HG03060 (cell line): ENCODE measurements around the gene SLC38A1.
"Not testable (repeated sequence)": the region's sequence is repeated elsewhere in the genome, so short reads cannot be mapped to it uniquely, and the experiment has no call there.

Experiments
- ATAC-seq: cut with Tn5 transposase; IDR thresholded peaks from one replicate; pipeline ENCODE4 v1.9.1; 2021; ENCODE audit warnings: low read depth, moderate number of reproducible peaks; ENCODE audit not compliant: unreplicated experiment

The SLC38A1 gene

DNA sequence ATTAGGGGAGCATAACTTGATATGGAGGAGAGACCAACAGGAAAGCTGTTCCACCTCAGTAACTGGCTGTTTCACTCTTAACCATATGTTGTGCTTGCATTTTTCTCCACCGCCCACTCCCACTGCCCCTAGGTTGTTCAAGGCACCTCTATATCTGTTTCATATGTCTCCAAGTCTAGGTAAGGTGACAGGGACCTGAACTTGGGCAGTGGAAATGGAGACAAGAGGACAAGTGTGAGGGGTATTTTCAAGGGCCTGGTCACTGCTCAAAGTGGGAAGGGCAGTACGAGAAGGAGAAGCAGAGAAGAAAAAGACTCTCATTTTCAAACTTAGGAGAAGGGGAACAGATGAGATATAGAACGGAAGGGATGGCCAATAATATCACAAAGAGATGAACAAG is 3.1 kb downstream of the SLC38A1 start:
- no peak for ATAC-seq

DNA sequence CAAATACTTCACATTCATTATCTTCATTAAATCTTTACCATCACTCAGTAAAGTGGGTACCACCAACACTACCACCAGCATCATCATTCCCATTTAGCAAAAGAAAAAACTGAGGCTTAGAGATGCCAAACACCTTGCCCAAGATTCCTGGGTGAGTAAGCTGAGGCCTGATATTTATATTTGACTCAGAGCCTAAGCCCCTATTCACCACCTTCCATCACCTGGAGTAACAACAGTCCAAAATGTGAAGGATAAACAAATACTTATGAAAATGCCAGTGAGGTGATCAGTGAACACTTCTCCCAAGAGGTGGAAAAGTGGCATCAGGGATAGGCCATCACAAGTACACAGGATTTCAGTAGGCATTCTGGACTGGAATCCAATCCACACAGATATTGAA is 3.7 kb downstream of the SLC38A1 start:
- no peak for ATAC-seq

DNA sequence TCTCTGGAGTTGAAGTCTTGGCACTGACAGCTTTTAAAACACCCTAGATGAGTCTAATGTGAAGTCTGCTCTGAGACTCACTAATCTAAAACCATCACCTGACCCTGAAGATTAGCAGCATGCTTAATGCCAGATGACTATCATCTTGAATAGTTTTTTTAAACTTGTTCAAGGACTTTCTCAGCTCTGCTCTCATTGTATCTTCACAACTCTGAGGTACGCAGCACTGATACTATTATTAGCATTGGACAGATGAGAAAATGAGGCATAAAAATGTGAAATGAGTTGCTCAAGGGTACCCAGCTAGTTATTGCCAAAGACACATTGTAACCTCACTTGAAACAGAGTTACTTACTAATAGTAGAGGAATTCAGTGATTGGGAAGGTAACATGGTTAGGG is 4.8 kb downstream of the SLC38A1 start:
- ATAC-seq: no peak

DNA sequence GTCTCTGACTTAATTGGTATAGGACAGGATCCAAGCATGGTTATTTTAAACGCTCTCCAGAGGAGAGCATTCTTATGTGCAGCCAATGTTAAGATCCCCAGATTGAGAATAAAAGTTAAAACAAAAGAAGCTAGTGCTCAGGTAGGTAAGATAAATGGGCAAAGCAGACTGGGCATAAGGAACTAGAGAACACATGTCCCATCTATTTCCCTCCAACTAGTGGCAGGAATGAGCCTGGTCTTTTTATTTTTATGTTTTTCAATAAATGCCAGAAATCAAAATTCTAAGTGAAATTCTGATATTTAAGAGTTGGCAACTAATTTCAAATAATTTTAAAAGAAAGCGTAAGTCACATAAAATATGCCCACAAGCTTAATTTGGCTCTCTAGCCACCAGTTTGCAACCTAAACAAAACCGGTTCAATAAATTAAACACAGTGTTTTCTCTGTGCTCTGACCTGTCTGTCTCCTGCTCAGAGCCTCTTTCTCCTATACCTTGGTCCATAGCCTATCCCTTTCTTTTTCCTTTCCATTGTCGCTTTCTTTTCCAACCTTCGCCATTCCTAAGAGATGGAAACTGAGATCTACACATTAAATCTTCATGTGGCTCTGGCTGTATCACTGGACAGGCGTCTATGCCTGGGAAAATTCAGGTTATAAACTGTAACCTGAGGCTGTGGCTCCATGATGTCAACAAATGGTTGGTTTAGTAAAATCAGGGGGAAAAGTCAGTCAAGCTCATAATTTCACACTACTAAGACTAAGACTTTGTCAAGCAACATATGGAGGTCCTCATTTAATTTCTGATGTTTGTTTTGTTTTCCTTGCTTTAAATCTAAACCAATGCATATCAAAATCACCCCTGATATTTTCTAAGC is 5.5 kb downstream of the SLC38A1 start:
- no peak for ATAC-seq

DNA sequence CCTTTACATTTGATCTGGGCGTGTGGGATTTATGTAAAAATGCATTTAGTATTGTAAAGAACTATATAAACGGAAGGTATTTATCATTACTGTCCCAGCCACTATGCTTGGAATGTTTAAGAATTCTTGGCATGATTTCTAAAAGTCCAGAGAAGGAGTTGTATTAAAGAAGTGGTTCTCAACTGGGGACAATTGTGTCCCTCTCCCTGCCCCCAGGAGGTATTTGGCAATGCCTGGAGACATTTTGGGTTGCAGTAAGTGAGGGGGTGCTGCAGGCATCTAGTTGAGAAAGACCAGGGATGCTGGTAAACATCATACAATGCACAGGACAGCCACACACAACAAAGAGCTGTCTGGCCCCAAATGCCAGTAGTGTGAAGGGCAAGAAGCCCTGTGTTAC is 7.2 kb downstream of the SLC38A1 start:
- no peak for ATAC-seq

DNA sequence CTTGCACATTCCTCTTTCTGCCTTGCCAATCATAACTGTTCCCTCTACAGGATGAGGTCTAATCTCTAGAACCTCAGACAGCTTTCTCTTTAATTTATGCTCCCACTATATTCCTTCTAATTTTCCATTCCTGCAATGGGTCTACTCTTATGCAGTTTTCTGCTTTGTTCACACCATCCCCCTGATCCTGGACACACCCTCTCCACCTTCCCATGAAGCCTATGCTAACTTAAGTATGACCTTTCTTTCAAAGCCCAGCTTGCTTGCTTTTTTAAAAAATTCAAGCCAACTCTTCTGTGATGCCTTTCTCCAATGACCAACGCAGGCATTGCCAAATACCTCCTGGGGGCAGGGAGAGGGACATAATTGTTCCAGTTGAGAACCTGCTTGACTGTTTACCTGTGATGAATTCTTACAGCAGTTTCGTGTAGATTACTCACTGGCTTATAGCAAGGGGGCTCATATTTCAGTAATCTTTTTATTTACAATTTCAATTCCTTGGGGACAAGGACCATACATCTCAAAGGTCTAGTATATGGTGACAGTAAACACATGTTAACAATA is 7.8 kb downstream of the SLC38A1 start:
- ATAC-seq: no peak

DNA sequence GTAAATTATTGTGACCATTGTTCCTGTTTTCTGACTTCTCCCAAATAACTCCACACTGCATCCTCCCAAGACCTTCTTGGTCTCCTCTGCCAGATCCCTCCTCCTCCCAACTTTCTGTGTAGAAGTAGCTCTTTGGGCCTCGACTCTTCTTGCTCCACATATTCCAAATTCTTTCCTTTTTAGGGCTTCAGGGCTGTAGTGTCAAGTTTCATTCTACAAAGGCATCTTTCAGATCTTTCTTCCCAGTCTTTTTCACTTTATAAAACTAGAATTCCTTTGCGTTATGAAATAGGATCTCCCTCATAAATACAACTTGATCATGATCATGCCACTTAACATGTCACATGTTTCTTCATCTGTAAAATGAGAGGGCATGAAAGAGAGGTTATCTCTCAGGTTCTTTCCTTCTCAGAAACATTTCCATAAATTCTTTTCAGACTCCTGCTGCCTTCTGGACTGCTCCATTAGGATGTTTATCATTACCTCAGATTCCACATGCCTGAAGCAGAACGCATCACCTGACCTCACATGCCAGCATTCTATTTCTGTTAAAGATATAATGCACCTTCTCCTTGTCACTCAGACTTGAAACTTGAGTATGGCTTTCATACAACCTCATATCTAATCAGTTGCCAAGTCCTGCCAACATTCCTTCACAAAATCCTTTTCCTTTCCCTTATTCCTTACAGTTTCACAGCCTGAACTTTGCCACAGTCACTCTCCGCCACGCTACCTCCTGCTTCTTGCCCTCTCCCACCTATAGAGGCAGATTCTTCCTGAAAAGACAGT is 8.5 kb downstream of the SLC38A1 start:
- ATAC-seq: no peak

DNA sequence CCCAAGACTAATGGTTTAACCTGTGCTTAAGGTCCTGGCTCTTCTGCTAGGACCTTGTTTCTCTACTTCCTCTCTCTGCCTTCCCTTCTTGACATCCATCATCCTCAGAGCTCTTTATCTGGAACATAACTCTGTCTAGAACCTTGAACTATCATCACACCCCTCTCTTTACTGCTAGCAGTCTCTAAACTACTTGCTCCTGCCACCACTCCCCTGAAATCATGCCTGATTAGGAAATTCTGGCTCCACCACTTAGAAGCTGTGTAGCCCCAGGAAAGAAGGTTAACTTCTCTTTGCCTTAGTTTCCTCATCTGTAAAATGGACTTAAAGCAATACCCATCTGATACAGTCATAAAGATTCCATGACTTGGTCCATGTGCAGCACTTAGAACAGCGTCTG is 9.1 kb downstream of the SLC38A1 start:
- no peak for ATAC-seq

DNA sequence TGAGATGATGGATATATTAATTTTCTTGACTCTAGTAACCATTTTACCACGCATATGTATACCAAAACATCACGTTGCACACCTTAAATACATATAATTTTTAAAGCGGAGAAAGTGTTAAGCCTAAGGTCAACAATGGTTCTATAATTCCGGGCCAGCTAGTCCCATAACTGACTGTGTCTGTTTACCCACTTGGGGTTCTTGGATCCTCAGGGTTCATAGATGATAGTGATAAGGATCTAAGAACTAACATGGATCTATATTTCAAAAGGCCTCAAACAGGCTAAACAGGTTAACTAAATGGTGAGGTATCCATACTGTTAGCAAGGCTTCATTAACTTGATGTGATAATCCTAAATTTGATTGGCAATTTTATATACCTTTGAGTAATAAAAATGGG is 9.8 kb downstream of the SLC38A1 start:
- ATAC-seq: no peak

DNA sequence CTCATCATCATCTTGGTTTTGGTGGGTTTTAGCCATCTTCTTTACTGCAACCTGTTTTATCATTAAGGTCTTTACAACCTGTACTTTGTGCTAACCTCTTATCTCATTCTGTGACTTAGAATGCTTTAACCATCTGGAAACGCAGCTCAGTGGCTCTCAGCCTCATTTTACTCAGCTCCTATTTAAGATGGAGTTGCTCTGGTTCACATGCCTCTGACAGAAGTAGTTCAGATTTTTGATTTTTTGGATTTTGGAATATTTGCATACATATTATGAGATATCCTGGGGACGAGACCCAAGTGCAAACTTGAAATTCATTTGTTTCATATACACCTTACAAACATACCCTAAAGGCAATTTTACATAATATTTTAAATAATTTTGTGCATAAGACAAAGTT is 10.7 kb downstream of the SLC38A1 start:
- no peak for ATAC-seq

DNA sequence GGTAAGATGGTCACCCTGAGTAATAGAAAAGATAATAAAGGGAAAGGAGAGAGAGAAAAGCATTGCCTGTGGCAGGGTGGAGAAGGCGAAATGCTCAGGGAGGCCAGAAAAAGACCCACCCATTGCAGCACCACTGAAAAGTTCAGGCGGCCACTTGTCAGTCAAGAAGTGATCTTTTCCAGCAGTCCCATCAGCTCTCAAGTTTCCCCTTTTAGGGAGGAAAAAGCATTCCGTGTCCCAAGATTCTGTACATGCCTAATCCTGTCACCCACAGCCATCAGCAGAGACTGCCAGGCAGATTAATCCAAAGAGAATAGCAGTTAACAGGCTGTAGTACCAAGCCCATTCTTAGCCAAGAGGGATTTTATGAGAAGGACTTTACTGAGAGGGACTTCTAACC is 11.9 kb downstream of the SLC38A1 start:
- ATAC-seq: no peak

DNA sequence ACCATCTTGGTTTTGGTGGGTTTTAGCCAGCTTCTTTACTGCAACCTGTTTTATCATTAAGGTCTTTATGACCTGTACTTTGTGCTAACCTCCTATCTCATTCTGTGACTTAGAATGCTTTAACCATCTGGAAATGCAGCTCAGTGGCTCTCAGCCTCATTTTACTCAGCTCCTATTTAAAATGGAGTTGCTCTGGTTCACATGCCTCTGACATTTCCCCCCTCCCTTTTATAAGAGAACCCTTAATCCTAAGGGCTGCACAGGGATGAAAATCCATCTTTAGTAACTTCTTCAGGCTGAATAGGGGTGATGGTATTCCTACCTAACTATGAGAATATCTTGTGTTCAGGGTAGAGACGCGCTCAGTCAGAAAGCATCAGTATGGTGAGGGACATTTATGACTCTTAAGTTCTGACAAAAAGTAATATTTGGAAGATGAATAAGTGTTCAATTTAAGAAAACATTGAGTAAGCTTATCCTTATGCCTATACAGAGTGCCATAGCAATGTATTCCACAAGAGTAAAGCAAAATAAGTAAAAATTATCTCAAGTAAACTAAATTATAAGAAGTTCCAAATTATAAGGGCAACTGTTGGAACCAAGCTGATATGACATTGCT is 15.2 kb downstream of the SLC38A1 start:
- ATAC-seq: no peak

DNA sequence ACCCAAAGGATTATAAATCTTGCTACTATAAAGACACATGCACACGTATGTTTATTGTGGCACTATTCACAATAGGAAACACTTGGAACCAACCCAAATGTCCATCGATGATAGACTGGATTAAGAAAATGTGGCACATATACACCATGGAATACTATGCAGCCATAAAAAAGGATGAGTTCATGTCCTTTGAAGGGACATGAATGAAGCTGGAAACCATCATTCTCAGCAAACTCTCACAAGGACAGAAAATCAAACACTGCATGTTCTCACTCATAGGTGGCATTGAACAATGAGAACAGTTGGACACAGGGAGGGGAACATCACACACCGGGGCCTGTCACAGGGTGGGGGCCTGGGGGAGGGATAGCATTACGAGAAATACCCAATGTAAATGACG is 16.8 kb downstream of the SLC38A1 start:
- not testable (repeated sequence) for ATAC-seq

DNA sequence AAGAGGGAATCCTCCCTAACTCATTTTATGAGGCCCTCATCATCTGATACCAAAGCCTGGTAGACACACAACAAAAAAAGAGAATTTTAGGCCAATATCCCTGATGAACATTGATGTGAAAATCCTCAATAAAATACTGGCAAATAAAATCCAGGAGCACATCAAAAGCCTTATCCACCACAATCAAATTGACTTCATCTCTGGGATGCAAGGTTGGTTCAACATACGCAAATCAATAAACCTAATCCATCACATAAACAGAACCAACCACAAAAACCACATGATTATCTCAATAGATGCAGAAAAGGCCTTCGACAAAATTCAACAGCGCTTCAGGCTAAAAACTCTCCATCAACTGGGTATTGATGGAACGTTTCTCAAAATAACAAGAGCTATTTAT is 18.9 kb downstream of the SLC38A1 start:
- ATAC-seq: not testable (repeated sequence)

DNA sequence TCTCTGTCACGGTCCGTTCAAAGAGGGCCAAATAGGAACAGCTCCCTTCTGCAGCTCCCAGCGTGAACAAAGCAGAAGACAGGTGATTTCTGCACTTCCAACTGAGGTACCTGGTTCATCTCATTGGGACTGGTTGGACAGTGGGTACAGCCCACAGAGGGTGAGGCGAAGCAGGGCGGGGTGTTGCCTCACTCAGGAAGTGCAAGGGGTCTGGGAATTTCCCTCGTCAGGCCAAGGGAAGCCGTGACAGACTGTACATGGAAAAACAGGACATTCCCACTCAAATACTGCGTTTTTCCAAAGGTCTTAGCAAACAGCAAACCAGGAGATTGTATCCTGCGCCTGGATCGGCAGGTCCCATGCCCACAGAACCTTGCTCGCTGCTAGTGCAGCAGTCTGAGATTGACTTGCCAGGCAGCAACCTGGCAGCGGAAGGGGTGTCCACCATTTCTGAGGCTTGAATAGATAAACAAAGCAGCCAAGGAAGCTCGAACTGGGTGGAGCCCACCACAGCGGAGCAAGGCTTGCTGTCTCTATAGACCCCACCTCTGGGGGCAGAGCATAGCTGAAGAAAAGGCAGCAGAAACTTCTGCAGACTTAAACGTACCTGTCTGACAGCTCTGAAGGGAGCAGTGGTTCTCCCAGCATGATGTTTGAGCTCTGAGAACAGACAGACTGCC is 22.7 kb downstream of the SLC38A1 start:
- no peak for ATAC-seq

DNA sequence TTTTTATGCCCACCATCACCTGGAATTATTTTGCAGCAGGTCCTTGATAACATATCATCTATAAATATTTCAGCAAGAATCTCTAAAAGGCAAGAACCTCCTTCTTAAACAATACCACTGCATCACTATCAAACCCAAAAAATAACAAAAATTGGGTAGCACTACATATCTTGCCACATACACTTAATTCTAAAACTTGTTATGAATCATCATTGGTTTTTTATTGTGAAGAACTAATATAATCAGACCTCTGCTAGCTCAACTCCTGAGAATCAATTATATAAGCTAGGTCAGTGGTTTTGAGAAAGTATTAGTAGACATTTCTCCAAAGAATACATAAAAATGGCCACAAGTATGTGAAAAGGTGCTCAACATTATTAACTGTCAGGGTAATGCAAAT is 23.8 kb downstream of the SLC38A1 start:
- no peak for ATAC-seq

DNA sequence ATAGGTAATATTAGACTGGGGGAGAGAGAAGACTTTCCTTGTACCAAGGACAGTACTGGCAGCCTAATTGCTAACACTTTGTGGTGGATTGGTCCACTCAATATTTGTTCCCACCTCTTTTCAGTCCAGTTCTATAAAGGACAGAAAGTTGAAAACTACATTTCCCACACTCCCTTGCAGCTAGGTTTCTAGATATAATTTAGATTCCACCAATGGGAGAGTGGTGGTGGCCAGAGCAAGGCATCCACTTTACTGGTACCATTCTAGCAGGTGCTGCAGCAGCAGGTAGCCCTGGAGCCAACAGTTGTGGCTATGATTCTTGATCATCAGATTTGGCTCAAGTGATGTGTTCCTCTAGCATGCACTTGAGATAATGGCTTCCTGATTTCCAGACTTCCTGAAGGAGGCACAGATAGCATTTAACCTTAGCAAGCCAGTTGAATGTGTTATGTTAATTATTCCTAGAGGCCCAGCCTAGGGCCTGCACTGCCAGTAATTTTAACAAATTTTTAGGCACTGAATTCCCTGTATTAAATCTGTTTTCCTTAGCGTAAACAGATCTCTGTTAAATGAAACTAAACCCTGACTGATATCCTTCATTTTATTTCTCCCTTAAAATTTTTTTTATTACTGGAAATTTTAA is 24.4 kb downstream of the SLC38A1 start:
- ATAC-seq: no peak

DNA sequence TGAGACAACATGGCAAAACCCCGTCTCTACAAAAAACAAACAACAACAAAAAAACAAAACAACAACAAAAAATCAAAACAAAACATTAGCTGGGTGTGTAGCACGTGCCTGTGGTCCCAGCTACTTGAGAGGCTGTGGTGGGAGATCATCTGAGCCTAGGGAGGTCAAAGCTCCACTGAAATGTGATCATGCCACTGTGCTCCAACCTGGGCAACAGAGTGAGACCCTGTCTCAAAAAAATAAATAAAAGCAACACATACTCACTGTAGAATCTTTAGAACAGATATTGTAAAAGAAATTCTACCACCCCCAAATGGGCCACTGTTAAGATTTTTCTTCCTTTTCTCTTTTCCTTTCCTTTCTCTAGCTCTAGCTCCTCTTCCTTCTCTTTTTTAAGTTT is 26.3 kb downstream of the SLC38A1 start:
- ATAC-seq: no peak

DNA sequence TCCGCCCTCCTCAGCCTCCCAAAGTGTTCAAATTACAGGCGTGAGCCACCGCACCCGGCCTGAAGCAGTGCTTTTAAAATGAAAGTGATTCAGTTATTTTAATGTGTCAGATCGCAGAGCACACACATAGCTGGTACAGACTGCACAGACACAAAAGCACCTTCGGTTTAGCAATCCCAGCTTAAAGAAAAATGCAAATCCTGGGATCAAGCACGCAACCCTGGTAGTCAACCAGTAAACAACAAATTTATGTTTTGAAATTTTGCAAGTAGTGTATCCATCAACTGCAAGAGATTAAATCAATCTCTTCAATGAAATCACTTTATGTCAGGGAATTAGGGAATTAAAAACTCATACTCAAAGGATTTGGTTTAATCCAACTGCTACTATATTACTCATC is 28.4 kb downstream of the SLC38A1 start:
- ATAC-seq: no peak

DNA sequence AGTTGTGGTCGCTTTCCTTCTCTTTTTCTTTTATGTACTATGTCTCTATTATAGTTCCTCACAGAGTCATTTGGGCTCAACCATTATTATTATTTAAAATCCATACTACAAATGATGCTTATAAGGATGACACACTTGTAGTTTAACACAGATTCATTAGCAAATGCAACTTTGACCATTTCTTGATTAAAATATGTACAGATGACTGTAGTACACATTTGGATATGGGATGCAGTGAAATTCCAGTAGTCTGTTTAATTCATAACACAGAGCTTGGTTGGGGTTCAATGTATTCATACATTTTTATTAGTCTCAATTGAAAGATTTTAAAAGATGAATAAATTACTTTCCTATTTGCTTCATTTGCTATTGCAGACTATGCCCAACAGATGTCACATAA is 30.0 kb downstream of the SLC38A1 start:
- no peak for ATAC-seq
